Stimulated activated CD4-positive, alpha-beta T cell treated with anti-CD3 and anti-CD28 coated beads, Interleukin-2, amount 100 ng/mL, for 48 hours (primary cell): ENCODE measurements around the gene PTTG1IP.
A peak's percentile ranks its signal among the peaks of the same experiment; 100 is the strongest.

ENCODE experiments used
- DNase-seq, 2 donors: peaks; one replicate each; pipeline ENCODE4 v3.0.0-alpha.2; 2020

Gene PTTG1IP

GRCh38 chr21:44894687-44895302, 21.3 kb upstream of the PTTG1IP start:
- DNase-seq: no peak

GRCh38 chr21:44893948-44894656, 20.6 kb upstream of the PTTG1IP start:
- DNase-seq: no peak

- no peak for DNase-seq
Measured at GRCh38 chr21:44893278-44893556, 19.7 kb upstream of the PTTG1IP start.

- peak; percentile 71 to 81 for DNase-seq
Measured at GRCh38 chr21:44892536-44893277, 19.2 kb upstream of the PTTG1IP start.

GRCh38 chr21:44892095-44892494, 18.6 kb upstream of the PTTG1IP start:
- DNase-seq: no peak

- DNase-seq: no peak
Measured at GRCh38 chr21:44891631-44892031, 18.1 kb upstream of the PTTG1IP start.

- no peak for DNase-seq
Measured at GRCh38 chr21:44890961-44891541, 17.6 kb upstream of the PTTG1IP start.

- DNase-seq: no peak
Measured at GRCh38 chr21:44890338-44890931, 16.9 kb upstream of the PTTG1IP start.

GRCh38 chr21:44889625-44890337, 16.3 kb upstream of the PTTG1IP start:
- DNase-seq: no peak

- DNase-seq: no peak
Measured at GRCh38 chr21:44888581-44889550, 15.4 kb upstream of the PTTG1IP start.

- DNase-seq: no peak
Measured at GRCh38 chr21:44887807-44888580, 14.5 kb upstream of the PTTG1IP start.

- DNase-seq: no peak
Measured at GRCh38 chr21:44887126-44887806, 13.8 kb upstream of the PTTG1IP start.

GRCh38 chr21:44886113-44887075, 12.9 kb upstream of the PTTG1IP start:
- DNase-seq: no peak

- DNase-seq: no peak
Measured at GRCh38 chr21:44885615-44886014, 12.1 kb upstream of the PTTG1IP start.

GRCh38 chr21:44884097-44884496, 10.6 kb upstream of the PTTG1IP start:
- no peak for DNase-seq

GRCh38 chr21:44883250-44883649, 9.8 kb upstream of the PTTG1IP start:
- DNase-seq: no peak

- DNase-seq: no peak
Measured at GRCh38 chr21:44881198-44881872, 7.8 kb upstream of the PTTG1IP start.
